H1 (cell line): Measurements from ENCODE around the gene TMEM250. TPM values are rescaled to one million over a fixed set of nuclear protein-coding genes. Genes with fewer than 3 reads are reported as not detected.

Experiments used
- CTCF ChIA-PET: fragments of 300-600 bp; sonication (Branson Sonifier 250); formaldehyde crosslinking; loops from one replicate; lab custom pipeline; 2021; ENCODE audit not compliant: partially characterized antibody; lab: Charles Lee
- POLR2A ChIA-PET: fragments of 300-600 bp; sonication (Branson Sonifier 250); formaldehyde crosslinking; loops from one replicate; lab custom pipeline; 2021; ENCODE audit warnings: inconsistent platforms; ENCODE audit not compliant: partially characterized antibody; lab: Charles Lee
- DNase-seq, 2 experiments: peaks; one replicate each; pipeline versions ENCODE4 v3.0.0 to v3.0.0-alpha.2; 2010 to 2022; ENCODE audit warnings: low spot score in 2 of 2, low read depth in 1 of 2, mixed read lengths in 1 of 2
- FAIRE-seq: peaks from 2 replicates; lab custom pipeline; 2011; peaks lifted over from hg19 to GRCh38; lab: Jason Lieb, UNC
- H2AFZ ChIP-seq: 2 replicates; pipeline ENCODE4 v1.8.1; 2012; ENCODE audit warnings: low read length, inconsistent platforms
- H2AK5ac ChIP-seq: 2 replicates; pipeline ENCODE4 v1.6.1; 2013; ENCODE audit warnings: low read depth, low read length
- H2BK120ac ChIP-seq: replicated peaks from 2 replicates; pipeline ENCODE3; 2013; ENCODE audit warnings: low read depth, low read length, inconsistent platforms
- H2BK12ac ChIP-seq: 2 replicates; pipeline ENCODE4 v1.6.1; 2013; ENCODE audit warnings: low read depth, low read length
- H2BK15ac ChIP-seq: 2 replicates; pipeline ENCODE4 v1.6.1; 2013; ENCODE audit warnings: low read length
- H2BK20ac ChIP-seq: 2 replicates; pipeline ENCODE4 v1.6.1; 2013; ENCODE audit warnings: low read length
- H2BK5ac ChIP-seq: 2 replicates; pipeline ENCODE4 v1.6.1; 2013; ENCODE audit warnings: low read depth, low read length
- H3K14ac ChIP-seq: 2 replicates; pipeline ENCODE4 v1.6.1; 2013; ENCODE audit warnings: inconsistent platforms; ENCODE audit not compliant: insufficient read length
- H3K18ac ChIP-seq: 2 replicates; pipeline ENCODE4 v1.6.1; 2013; ENCODE audit warnings: low read length; ENCODE audit errors: extremely low read depth
- H3K23ac ChIP-seq: 2 replicates; pipeline ENCODE4 v1.6.1; 2013; ENCODE audit warnings: inconsistent platforms; ENCODE audit not compliant: insufficient read length
- H3K23me2 ChIP-seq: 2 replicates; pipeline ENCODE4 v1.6.1; 2013; ENCODE audit warnings: low read depth, low read length
- H3K27ac ChIP-seq: 2 replicates; pipeline ENCODE4 v1.6.1; 2011; ENCODE audit warnings: low read depth, low read length, inconsistent platforms
- H3K27me3 ChIP-seq, 4 experiments: replicated peaks in 1 of 4; 1 replicate in 1 of 4; 2 replicates in 3 of 4; pipeline versions ENCODE4 v1.6.1 to v1.8.1; 2011 to 2013; ENCODE audit warnings: low read length in 3 of 4, mild to moderate bottlenecking in 3 of 4, inconsistent platforms in 2 of 4, mixed read lengths in 2 of 4, moderate library complexity in 1 of 4; ENCODE audit not compliant: control insufficient read depth in 3 of 4, insufficient read depth in 3 of 4; ENCODE audit errors: extremely low read depth in 1 of 4
- H3K36me3 ChIP-seq, 4 experiments: 2 replicates each; pipeline versions ENCODE4 v1.6.1 to v1.8.1; 2011 to 2013; ENCODE audit warnings: mild to moderate bottlenecking in 4 of 4, low read length in 3 of 4, moderate library complexity in 2 of 4, control low read depth in 1 of 4, inconsistent platforms in 1 of 4; ENCODE audit not compliant: insufficient read depth in 4 of 4, control insufficient read depth in 2 of 4
- H3K4ac ChIP-seq: replicated peaks from 2 replicates; pipeline ENCODE3; 2013; ENCODE audit warnings: low read length, low read depth, mixed read lengths, inconsistent platforms; ENCODE audit not compliant: insufficient read length
- H3K4me1 ChIP-seq, 4 experiments: replicated peaks in 1 of 4; 1 replicate in 1 of 4; 2 replicates in 3 of 4; pipeline versions ENCODE4 v1.6.1 to v1.8.1; 2011 to 2013; ENCODE audit warnings: low read length in 3 of 4, inconsistent platforms in 2 of 4, mixed read lengths in 1 of 4; ENCODE audit not compliant: insufficient read depth in 4 of 4, control insufficient read depth in 3 of 4
- H3K4me2 ChIP-seq, 2 experiments: 2 replicates each; pipeline versions ENCODE4 v1.6.1 to v1.8.1; 2011 to 2013; ENCODE audit warnings: low read depth in 2 of 2, low read length in 2 of 2, control low read depth in 1 of 2, inconsistent platforms in 1 of 2, mild to moderate bottlenecking in 1 of 2; ENCODE audit not compliant: insufficient read depth in 1 of 2
- H3K4me3 ChIP-seq, 4 experiments: fragments of 200-600, 300-600 bp in 1 of 4; sonication (generic), shearing (Covaris generic), sonication (Bioruptor Twin) in 1 of 4; 2 replicates each; pipeline versions ENCODE4 v1.5.1 to v1.8.1; 2011 to 2016; ENCODE audit warnings: low read length in 4 of 4, low read depth in 3 of 4, control low read depth in 2 of 4, inconsistent platforms in 2 of 4, mild to moderate bottlenecking in 2 of 4, mixed read lengths in 1 of 4, moderate library complexity in 1 of 4; ENCODE audit not compliant: insufficient read depth in 2 of 4; ENCODE audit errors: extremely low read depth in 1 of 4
- H3K56ac ChIP-seq: replicated peaks from 2 replicates; pipeline ENCODE3; 2013; ENCODE audit warnings: low read depth, mild to moderate bottlenecking, mixed read lengths, low read length, inconsistent platforms; ENCODE audit not compliant: insufficient read length
- H3K79me1 ChIP-seq: 2 replicates; pipeline ENCODE4 v1.6.1; 2013; ENCODE audit warnings: low read depth, low read length, control low read depth
- H3K79me2 ChIP-seq, 2 experiments: 2 replicates each; pipeline versions ENCODE4 v1.6.1 to v1.8.1; 2012 to 2013; ENCODE audit warnings: low read length in 2 of 2, mild to moderate bottlenecking in 2 of 2, inconsistent platforms in 1 of 2; ENCODE audit not compliant: insufficient read depth in 2 of 2, control insufficient read depth in 1 of 2
- H3K9ac ChIP-seq, 4 experiments: replicated peaks in 1 of 4; 1 replicate in 1 of 4; 2 replicates in 3 of 4; pipeline versions ENCODE4 v1.6.1 to v1.8.1; 2011 to 2013; ENCODE audit warnings: low read depth in 3 of 4, low read length in 3 of 4, control low read depth in 2 of 4, mild to moderate bottlenecking in 2 of 4, moderate library complexity in 2 of 4, inconsistent platforms in 1 of 4; ENCODE audit errors: extremely low read depth in 1 of 4
- H3K9me3 ChIP-seq, 2 experiments: 2 replicates each; pipeline versions ENCODE4 v1.6.1 to v1.8.1; 2012 to 2013; ENCODE audit warnings: mild to moderate bottlenecking in 2 of 2, moderate library complexity in 2 of 2, control low read depth in 1 of 2, inconsistent platforms in 1 of 2, low read depth in 1 of 2, low read length in 1 of 2, mixed read lengths in 1 of 2; ENCODE audit not compliant: insufficient read depth in 2 of 2
- H4K20me1 ChIP-seq, 2 experiments: replicated peaks in 1 of 2; 2 replicates each; pipeline versions ENCODE3 to v1.8.1; 2011 to 2013; ENCODE audit warnings: inconsistent platforms in 2 of 2, low read length in 2 of 2, mild to moderate bottlenecking in 1 of 2; ENCODE audit not compliant: insufficient read depth in 2 of 2, control insufficient read depth in 1 of 2
- H4K5ac ChIP-seq: 2 replicates; pipeline ENCODE4 v1.6.1; 2013; ENCODE audit warnings: low read length, low read depth, mixed read lengths, inconsistent platforms; ENCODE audit not compliant: insufficient read length
- H4K8ac ChIP-seq: 2 replicates; pipeline ENCODE4 v1.8.0; 2013; ENCODE audit warnings: mild to moderate bottlenecking, moderate library complexity, low read length, inconsistent platforms; ENCODE audit not compliant: insufficient read depth; ENCODE audit errors: extremely low read depth
- H4K91ac ChIP-seq: replicated peaks from 2 replicates; pipeline ENCODE3; 2013; ENCODE audit warnings: low read length, mixed read lengths, inconsistent platforms; ENCODE audit not compliant: insufficient read length
- SAP30 ChIP-seq: fragments of 300-600 bp; sonication (generic); IDR thresholded peaks from 2 replicates; pipeline ENCODE4 v1.7.1; 2012; ENCODE audit warnings: low read length, moderate library complexity, mild to moderate bottlenecking, inconsistent platforms; ENCODE audit not compliant: insufficient read depth, insufficient replicate concordance
- TAF1 ChIP-seq: IDR thresholded peaks from 2 replicates; pipeline ENCODE4 v1.6.1; 2011; ENCODE audit warnings: mild to moderate bottlenecking, low read depth, low read length
- WGBS, 2 experiments: shearing (Covaris generic) in 1 of 2; methylation state at CpG; one replicate each; pipeline versions ENCODE4 v1.1.6 to v1.1.7; 2013 to 2015; ENCODE audit warnings: low lambda C conversion rate in 2 of 2, mixed read lengths in 2 of 2, inconsistent platforms in 1 of 2, low coverage in 1 of 2, missing lambda C conversion rate in 1 of 2; ENCODE audit not compliant: insufficient replicate concordance in 2 of 2, insufficient coverage in 1 of 2, insufficient read length in 1 of 2; ENCODE audit errors: extremely low coverage in 1 of 2, missing lambda C conversion rate in 1 of 2; 5-methylcytosine and 5-hydroxymethylcytosine counted together
- polyA plus RNA-seq, 7 experiments: library from polyadenylated mRNA; depleted of rRNA in 3 of 7; stranded (reverse) in 5 of 7; unstranded in 2 of 7; fragments of >200 nt in 5 of 7; fragments of 200-250 nt in 2 of 7; gene quantifications; 1 replicate in 5 of 7; 2 replicates in 1 of 7; 4 replicates in 1 of 7; pipeline versions ENCODE4 v1.2.1 to v1.2.3, GENCODE V29; 2011 to 2013; ENCODE audit warnings: missing spikeins in 2 of 7, mixed read lengths in 2 of 7
- total RNA-seq: library from RNA; stranded (reverse); fragmentation: NEBNext Ultra II Directional; extraction: Animal tissue kit (Norgen Biotek cat#: 25700); gene quantifications from 2 replicates; pipeline ENCODE4 v1.2.1, GENCODE V29; 2021

TMEM250 gene
- total and polyA plus RNA-seq, 2 of the 8 experiments (the other 6 are each of a cell fraction or from before 2014, with no cell fraction given): 22.3 to 34.9 TPM

DNA sequence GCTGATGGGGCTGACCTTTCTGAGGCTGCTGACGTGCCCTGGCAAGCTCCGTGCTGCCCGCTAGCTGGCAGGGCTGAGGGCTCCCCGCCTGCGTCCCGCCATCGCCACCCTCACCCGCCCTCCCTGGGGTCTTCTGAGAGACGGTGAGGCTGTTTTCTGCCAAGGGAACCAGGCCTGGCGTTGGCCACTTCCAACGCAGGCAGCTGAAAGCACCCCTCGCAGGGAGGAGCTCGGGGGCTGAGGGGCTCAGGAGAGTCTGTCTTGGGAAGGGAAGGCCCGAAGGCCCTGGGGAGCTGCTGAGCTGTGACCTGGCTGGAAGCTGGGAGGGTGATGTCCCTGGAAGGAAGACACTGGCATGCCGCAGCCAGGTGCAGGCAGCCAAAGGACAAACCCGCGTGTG is 9.8 kb upstream of the TMEM250 start:
- Histone ChIP-seq H3K4me2 (no peak overlapping the region), H2BK120ac (no peak overlapping the region), H3K4me3 (no peak overlapping the region), H3K23me2 (peaks cover 10% of the 10 kb centered on the region; the same call in 1 of the 2 replicates), H3K14ac (no peak overlapping the region), H4K91ac (no peak overlapping the region), H2AK5ac (no peak overlapping the region), H3K79me2 (no peaks in the 10 kb centered on the region), H3K27ac (no peak overlapping the region), H3K18ac (no peak overlapping the region; the same call in 1 of the 2 replicates), H2BK20ac (no peak overlapping the region), H3K79me1 (no peaks in the 10 kb centered on the region), H4K5ac (no peak overlapping the region), H3K4me1 (peaks cover 0 to 13% (median 6%) of the 10 kb centered on the region in 4 experiments; a peak in 5 of 7 replicates), H3K36me3 (no peaks in the 10 kb centered on the region), H3K23ac (no peak overlapping the region), H3K27me3 (peaks cover 0 to 17% (median 10%) of the 10 kb centered on the region in 4 experiments; a peak in 5 of 7 replicates), H2AFZ (no peak overlapping the region), H3K4ac (no peak overlapping the region), H3K56ac (no peak overlapping the region), H2BK12ac (no peak overlapping the region), H2BK5ac (no peak overlapping the region), H4K20me1 (no peaks in the 10 kb centered on the region), H4K8ac (no peak overlapping the region), H3K9ac (no peak overlapping the region), H2BK15ac (no peak overlapping the region), H3K9me3 (no peaks in the 10 kb centered on the region)
- WGBS, 2 experiments: 84% methylated on average over 13 of the region's 17 CpGs; no CpG with 5 or more reads in 1 of the 2 experiments
- ChIA-PET CTCF (interaction anchor here (0.9 to 2.0 kb wide), 9 partner anchors 10 to 159 kb away, joined by 3 to 10 read pairs (median 3); no protein-coding TSS in a partner anchor), POLR2A (interaction anchor here (0.7 kb wide), 1 partner anchor 18 kb away, joined by 3 read pairs; no protein-coding TSS in a partner anchor)
- no peak for TF ChIP-seq TAF1
- no peak for TF ChIP-seq SAP30
- FAIRE-seq (no peak), DNase-seq (no peak)
